SK-N-SH (cell line): Measurements from ENCODE around the gene STRA8. TPM values are rescaled to one million over a fixed set of nuclear protein-coding genes. Genes with fewer than 3 reads are reported as not detected.

Source experiments
- CTCF ChIA-PET: fragments of 300-600, 350-600 bp; formaldehyde crosslinking; extraction: SDS; loops from one replicate; lab custom pipeline; 2021; lab: Yijun Ruan, JAX
- POLR2A ChIA-PET: fragments of 350-600 bp; sonication (Branson Sonifier 250); formaldehyde crosslinking; extraction: SDS; loops from one replicate; lab custom pipeline; 2020; ENCODE audit warnings: antibody characterized with exemption, inconsistent platforms; lab: Yijun Ruan, JAX
- DNase-seq: peaks from one replicate; pipeline ENCODE4 v3.0.0; 2012
- H2AFZ ChIP-seq: fragments of 200-600 bp; sonication (generic); 2 replicates; pipeline ENCODE4 v1.8.1; 2016; ENCODE audit warnings: antibody characterized with exemption, mild to moderate bottlenecking, low read depth
- H3F3A ChIP-seq: fragments of 200-600 bp; sonication (generic); replicated peaks from 2 replicates; pipeline ENCODE3; 2016; ENCODE audit warnings: antibody characterized with exemption, mild to moderate bottlenecking; ENCODE audit not compliant: insufficient read depth
- H3K27ac ChIP-seq, 2 experiments: fragments of 200-500 bp in 1 of 2; fragments of 200-600 bp in 1 of 2; sonication (Bioruptor generic) in 1 of 2; sonication (generic), shearing (Covaris generic) in 1 of 2; 2 replicates each; pipeline versions ENCODE4 v1.5.1 to v1.6.1; 2014 to 2016; ENCODE audit warnings: low read depth in 2 of 2, inconsistent platforms in 1 of 2, low read length in 1 of 2, mild to moderate bottlenecking in 1 of 2, mixed read lengths in 1 of 2
- H3K27me3 ChIP-seq: fragments of 200-600 bp; sonication (generic), shearing (Covaris generic); 2 replicates; pipeline ENCODE4 v1.6.1; 2016; ENCODE audit warnings: mixed run types; ENCODE audit not compliant: insufficient read depth
- H3K36me3 ChIP-seq, 2 experiments: fragments of 200-500 bp in 1 of 2; fragments of 200-600 bp in 1 of 2; sonication (Bioruptor generic) in 1 of 2; sonication (generic) in 1 of 2; replicated peaks in 1 of 2; 2 replicates each; pipeline versions ENCODE3 to v1.5.1; 2014 to 2016; ENCODE audit warnings: low read length in 1 of 2, mild to moderate bottlenecking in 1 of 2; ENCODE audit not compliant: insufficient read depth in 2 of 2, control insufficient read depth in 1 of 2
- H3K4me1 ChIP-seq, 2 experiments: fragments of 200-500 bp in 1 of 2; fragments of 200-600 bp in 1 of 2; sonication (Bioruptor generic) in 1 of 2; sonication (generic), shearing (Covaris generic) in 1 of 2; 2 replicates each; pipeline versions ENCODE4 v1.5.1 to v1.6.1; 2014 to 2016; ENCODE audit warnings: low read depth in 1 of 2, low read length in 1 of 2, mixed run types in 1 of 2; ENCODE audit not compliant: insufficient read depth in 2 of 2, control insufficient read depth in 1 of 2
- H3K4me2 ChIP-seq: fragments of 200-600 bp; sonication (generic), shearing (Covaris generic); 2 replicates; pipeline ENCODE4 v1.6.1; 2017; ENCODE audit warnings: mixed run types
- H3K4me3 ChIP-seq, 2 experiments: fragments of 200-500 bp in 1 of 2; fragments of 200-600 bp in 1 of 2; sonication (Bioruptor generic) in 1 of 2; sonication (generic), shearing (Covaris generic) in 1 of 2; 2 replicates each; pipeline versions ENCODE4 v1.5.1 to v1.8.1; 2014 to 2016; ENCODE audit warnings: low read depth in 2 of 2, inconsistent platforms in 1 of 2, low read length in 1 of 2, mild to moderate bottlenecking in 1 of 2, mixed read lengths in 1 of 2, moderate library complexity in 1 of 2
- H3K79me2 ChIP-seq: fragments of 200-600 bp; sonication (generic); 2 replicates; pipeline ENCODE4 v1.8.1; 2017; ENCODE audit warnings: mild to moderate bottlenecking; ENCODE audit not compliant: insufficient read depth
- H3K9ac ChIP-seq: fragments of 200-600 bp; sonication (generic); 2 replicates; pipeline ENCODE4 v1.6.1; 2017; ENCODE audit warnings: mixed run types
- H3K9me2 ChIP-seq: fragments of 200-600 bp; sonication (generic); 2 replicates; pipeline ENCODE4 v1.6.1; 2017; ENCODE audit warnings: mixed run types
- H3K9me3 ChIP-seq: fragments of 200-600 bp; sonication (generic); 2 replicates; pipeline ENCODE4 v1.6.1; 2017; ENCODE audit warnings: mixed run types, mild to moderate bottlenecking, moderate library complexity
- H4K20me1 ChIP-seq: fragments of 200-600 bp; sonication (generic); 2 replicates; pipeline ENCODE4 v1.6.1; 2017; ENCODE audit warnings: mild to moderate bottlenecking, mixed run types; ENCODE audit not compliant: insufficient read depth
- CHD2 ChIP-seq: fragments of 150-350 bp; IDR thresholded peaks from 2 replicates; pipeline ENCODE4 v1.6.1; 2018; ENCODE audit warnings: low read length; ENCODE audit not compliant: partially characterized antibody
- ELF1 ChIP-seq: IDR thresholded peaks from 2 replicates; pipeline ENCODE4 v1.4.0; 2012
- EZH2phosphoT487 ChIP-seq: fragments of 200-600 bp; sonication (generic); IDR thresholded peaks from 2 replicates; pipeline ENCODE4 v1.6.1; 2017; ENCODE audit warnings: low read depth, mixed run types, mild to moderate bottlenecking, antibody characterized with exemption, moderate library complexity, borderline replicate concordance
- FOSL2 ChIP-seq: IDR thresholded peaks from 2 replicates; pipeline ENCODE4 v1.4.0; 2012; ENCODE audit warnings: low read depth, mild to moderate bottlenecking, moderate library complexity, borderline replicate concordance
- GATA2 ChIP-seq: sonication (generic); formaldehyde crosslinking; IDR thresholded peaks from 2 replicates; pipeline ENCODE4 v1.5.0; 2020; ENCODE audit warnings: mild to moderate bottlenecking, missing genetic modification reagents
- JUND ChIP-seq: IDR thresholded peaks from 2 replicates; pipeline ENCODE4 v1.4.0; 2012
- MEF2A ChIP-seq: IDR thresholded peaks from 2 replicates; pipeline ENCODE4 v1.4.0; 2012; ENCODE audit warnings: low read depth, borderline replicate concordance
- NFIC ChIP-seq: IDR thresholded peaks from 2 replicates; pipeline ENCODE4 v1.4.0; 2012; ENCODE audit warnings: borderline replicate concordance
- POLR2AphosphoS5 ChIP-seq: IDR thresholded peaks from 2 replicates; pipeline ENCODE4 v1.6.1; 2012; ENCODE audit warnings: low read depth, low read length
- RAD21 ChIP-seq: IDR thresholded peaks from 2 replicates; pipeline ENCODE4 v1.6.1; 2012; ENCODE audit warnings: mild to moderate bottlenecking, low read length
- RXRA ChIP-seq: IDR thresholded peaks from 2 replicates; pipeline ENCODE4 v1.4.0; 2012; ENCODE audit warnings: low read depth, mild to moderate bottlenecking, borderline replicate concordance
- TAF1 ChIP-seq: IDR thresholded peaks from 2 replicates; pipeline ENCODE4 v1.6.1; 2012; ENCODE audit warnings: low read depth, mild to moderate bottlenecking, low read length, moderate library complexity, borderline replicate concordance
- WGBS: methylation state at CpG from one replicate; pipeline ENCODE4 v1.1.6; 2017; ENCODE audit warnings: low lambda C conversion rate; 5-methylcytosine and 5-hydroxymethylcytosine counted together
- polyA plus RNA-seq, 3 experiments: library from polyadenylated mRNA; depleted of rRNA; stranded (reverse); fragments of >200 nt; gene quantifications; 2 replicates each; pipeline ENCODE4 v1.2.3, GENCODE V29; 2012
- TF ChIP-seq, protein P1 (sequence below): IDR thresholded peaks from 2 replicates; pipeline ENCODE4 v1.4.0; 2012; ENCODE audit warnings: low read depth, borderline replicate concordance
- TF ChIP-seq, protein P2 (sequence below): fragments of 150-350 bp; IDR thresholded peaks from 2 replicates; pipeline ENCODE4 v1.6.1; 2016; ENCODE audit warnings: mild to moderate bottlenecking, low read depth, low read length
- TF ChIP-seq, protein P3 (sequence below): IDR thresholded peaks from 2 replicates; pipeline ENCODE4 v1.4.0; 2012; ENCODE audit warnings: low read depth, borderline replicate concordance
- TF ChIP-seq, protein P4 (sequence below): IDR thresholded peaks from 2 replicates; pipeline ENCODE4 v1.4.0; 2012; ENCODE audit warnings: low read depth

The STRA8 gene
- polyA plus RNA-seq, 1 of the 3 experiments (the other 2 are of a cell fraction): not detected

DNA sequence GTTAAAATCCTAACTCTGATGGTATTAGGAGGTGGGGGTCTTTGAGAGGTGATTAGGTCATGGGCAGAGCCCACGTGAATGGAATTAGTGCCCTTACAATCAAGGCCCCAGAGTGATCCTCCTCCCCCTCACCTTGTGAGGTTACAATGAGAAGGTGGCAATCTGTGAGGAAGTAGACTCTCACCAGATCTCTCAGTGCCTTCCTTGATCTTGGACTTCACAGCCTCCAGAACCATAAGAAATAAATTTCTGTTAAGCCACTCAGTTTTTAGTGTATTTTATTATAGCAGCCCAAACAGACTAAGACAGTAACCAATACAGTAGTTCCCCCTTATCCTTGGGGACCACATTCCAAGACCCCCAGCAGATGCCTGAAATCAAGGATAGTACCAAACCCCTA lies 32.0 kb downstream of the STRA8 start:
- TF ChIP-seq GATA2 (CRISPR knock-in tag) (no peak), ELF1 (no peak), POLR2AphosphoS5 (no peak), FOSL2 (no peak), JUND (no peak), RXRA (no peak), TAF1 (no peak), RAD21 (no peak), MEF2A (no peak), CHD2 (no peak), NFIC (no peak), EZH2phosphoT487 (no peak)
- TF ChIP-seq, protein P1, sequence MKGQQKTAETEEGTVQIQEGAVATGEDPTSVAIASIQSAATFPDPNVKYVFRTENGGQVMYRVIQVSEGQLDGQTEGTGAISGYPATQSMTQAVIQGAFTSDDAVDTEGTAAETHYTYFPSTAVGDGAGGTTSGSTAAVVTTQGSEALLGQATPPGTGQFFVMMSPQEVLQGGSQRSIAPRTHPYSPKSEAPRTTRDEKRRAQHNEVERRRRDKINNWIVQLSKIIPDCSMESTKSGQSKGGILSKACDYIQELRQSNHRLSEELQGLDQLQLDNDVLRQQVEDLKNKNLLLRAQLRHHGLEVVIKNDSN: no peak
- TF ChIP-seq, protein P2, sequence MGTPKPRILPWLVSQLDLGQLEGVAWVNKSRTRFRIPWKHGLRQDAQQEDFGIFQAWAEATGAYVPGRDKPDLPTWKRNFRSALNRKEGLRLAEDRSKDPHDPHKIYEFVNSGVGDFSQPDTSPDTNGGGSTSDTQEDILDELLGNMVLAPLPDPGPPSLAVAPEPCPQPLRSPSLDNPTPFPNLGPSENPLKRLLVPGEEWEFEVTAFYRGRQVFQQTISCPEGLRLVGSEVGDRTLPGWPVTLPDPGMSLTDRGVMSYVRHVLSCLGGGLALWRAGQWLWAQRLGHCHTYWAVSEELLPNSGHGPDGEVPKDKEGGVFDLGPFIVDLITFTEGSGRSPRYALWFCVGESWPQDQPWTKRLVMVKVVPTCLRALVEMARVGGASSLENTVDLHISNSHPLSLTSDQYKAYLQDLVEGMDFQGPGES: no peak
- TF ChIP-seq, protein P3, sequence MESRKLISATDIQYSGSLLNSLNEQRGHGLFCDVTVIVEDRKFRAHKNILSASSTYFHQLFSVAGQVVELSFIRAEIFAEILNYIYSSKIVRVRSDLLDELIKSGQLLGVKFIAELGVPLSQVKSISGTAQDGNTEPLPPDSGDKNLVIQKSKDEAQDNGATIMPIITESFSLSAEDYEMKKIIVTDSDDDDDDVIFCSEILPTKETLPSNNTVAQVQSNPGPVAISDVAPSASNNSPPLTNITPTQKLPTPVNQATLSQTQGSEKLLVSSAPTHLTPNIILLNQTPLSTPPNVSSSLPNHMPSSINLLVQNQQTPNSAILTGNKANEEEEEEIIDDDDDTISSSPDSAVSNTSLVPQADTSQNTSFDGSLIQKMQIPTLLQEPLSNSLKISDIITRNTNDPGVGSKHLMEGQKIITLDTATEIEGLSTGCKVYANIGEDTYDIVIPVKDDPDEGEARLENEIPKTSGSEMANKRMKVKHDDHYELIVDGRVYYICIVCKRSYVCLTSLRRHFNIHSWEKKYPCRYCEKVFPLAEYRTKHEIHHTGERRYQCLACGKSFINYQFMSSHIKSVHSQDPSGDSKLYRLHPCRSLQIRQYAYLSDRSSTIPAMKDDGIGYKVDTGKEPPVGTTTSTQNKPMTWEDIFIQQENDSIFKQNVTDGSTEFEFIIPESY: no peak
- TF ChIP-seq, protein P4, sequence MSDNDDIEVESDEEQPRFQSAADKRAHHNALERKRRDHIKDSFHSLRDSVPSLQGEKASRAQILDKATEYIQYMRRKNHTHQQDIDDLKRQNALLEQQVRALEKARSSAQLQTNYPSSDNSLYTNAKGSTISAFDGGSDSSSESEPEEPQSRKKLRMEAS: no peak
- Histone ChIP-seq H3K4me2 (no peak overlapping the region), H3K9me3 (no peaks in the 10 kb centered on the region), H3F3A (no peaks in the 10 kb centered on the region), H3K9ac (no peak overlapping the region), H3K36me3 (no peaks in the 10 kb centered on the region), H2AFZ (no peak overlapping the region), H3K79me2 (no peaks in the 10 kb centered on the region), H3K27me3 (no peaks in the 10 kb centered on the region), H3K9me2 (no peaks in the 10 kb centered on the region), H3K27ac (no peak overlapping the region), H3K4me3 (no peak overlapping the region), H4K20me1 (no peaks in the 10 kb centered on the region), H3K4me1 (peaks cover 0 to 11% of the 10 kb centered on the region in 2 experiments; a peak in 1 of 4 replicates)
- WGBS: 0% methylated on average over 1 of the region's 1 CpG
- no peak for DNase-seq
- ChIA-PET POLR2A (interaction anchor here (0.6 kb wide), 1 partner anchor 534 kb away, joined by 3 read pairs; no protein-coding TSS in a partner anchor), CTCF (interaction anchor here (1.0 to 6.6 kb wide), 2 partner anchors 9 to 37 kb away, joined by 3 to 72 read pairs; no protein-coding TSS in a partner anchor)
